Epithelial cell of umbilical artery (primary cell): ENCODE results near the gene CRPPA. TPM values are rescaled to one million over a fixed set of nuclear protein-coding genes. Genes with fewer than 3 reads are reported as not detected.

Experiments used
- total RNA-seq: library from RNA; depleted of rRNA; stranded (reverse); fragments of >200 nt; gene quantifications from 2 replicates; pipeline ENCODE4 v1.2.3, GENCODE V29; 2014

Gene CRPPA
- 1.3 and 1.7 TPM in 2 replicates for total RNA-seq

DNA sequence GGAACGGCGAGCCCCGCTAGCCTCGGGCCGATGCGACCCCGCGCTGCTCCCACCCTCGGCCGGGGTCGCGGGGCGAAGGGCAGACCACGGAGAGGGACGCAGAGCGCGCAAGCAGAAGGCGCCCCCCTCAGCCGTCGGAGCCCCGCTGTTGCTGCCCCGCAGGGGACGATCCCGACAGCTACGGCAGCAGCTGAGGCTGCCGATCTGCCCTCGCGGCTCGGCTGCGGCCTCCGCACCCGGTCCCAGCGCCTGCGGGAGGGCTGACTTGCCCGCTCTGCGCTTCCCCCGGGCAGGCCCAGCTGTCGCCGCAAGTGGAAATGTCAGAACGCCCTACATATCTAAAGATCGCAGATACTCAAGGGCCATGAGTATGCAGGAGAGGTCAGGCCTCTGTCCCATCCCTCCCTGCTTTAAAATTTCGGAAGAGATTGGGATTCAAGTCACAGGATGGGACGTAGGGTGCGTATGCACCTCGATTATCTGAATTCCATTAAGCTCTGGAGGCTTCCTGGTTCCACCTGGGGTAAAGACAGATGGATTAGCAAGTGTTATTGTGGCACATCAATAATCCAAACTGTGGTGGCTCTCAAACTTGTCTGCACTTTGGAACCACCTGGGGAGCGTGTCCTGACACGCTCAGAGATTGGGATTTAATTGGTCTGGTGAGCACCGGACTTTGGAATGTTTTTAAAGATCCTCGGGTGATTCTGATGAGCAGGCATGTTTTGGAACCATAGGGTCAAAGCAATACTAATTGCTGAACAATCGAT lies at the start of gene CRPPA:
CRPPA (minus strand) TSS at position 206 of the 770 bp plus-strand sequence. CDS start 216 bp downstream, outside the sequence.

DNA sequence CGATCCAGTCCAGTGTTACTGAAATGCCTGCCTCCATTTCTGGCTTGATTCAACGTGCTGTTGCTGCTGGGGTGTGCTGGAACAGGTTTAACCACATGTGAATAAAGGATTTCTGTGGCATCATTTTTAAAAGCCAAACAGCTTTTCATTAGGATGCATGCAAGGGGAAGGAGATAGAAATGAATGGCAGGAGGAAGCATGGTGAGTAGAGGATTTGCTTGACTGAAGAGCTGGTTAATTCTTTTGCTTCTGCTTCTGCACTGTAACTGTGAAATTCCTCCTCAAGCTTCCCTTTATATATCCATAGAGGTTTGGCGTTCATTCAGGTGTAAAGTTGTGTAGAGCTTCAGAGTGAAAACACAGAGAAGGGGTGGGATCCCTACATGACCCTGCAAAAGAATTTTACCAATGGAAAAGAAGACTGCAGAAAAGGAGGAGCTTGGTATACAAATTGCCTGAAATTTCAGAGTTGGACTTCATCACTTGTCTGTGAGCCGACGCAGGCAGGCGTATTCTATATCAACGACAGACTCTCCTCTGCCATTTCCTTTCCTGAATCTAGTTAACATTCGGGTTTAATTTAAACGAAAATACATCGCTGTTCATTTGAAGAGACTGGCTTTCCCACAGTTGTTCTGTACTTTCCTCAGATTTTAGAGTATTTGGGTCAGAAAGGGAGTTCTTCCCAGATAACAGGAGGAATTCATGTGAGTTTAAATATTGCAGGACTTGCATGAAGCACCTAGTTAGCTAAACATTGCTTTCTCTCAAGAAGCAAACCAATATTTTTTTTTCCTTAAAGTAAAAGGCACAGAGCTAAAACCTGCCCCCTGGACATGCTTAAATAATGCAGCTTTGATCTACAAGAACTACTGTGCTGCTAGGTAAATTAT lies 44.4 kb upstream of the CRPPA start, which contains the start of gene SOSTDC1:
SOSTDC1 (minus strand) TSS at position 270 of the 893 bp plus-strand sequence; CDS start at position 200, 70 bp downstream.

Other genes with a start within 250 kb of the CRPPA start
- not detected in 2 replicates for gene SOSTDC1, start 44.2 kb upstream of the CRPPA start, total RNA-seq
- gene LRRC72, start 105.3 kb upstream of the CRPPA start, total RNA-seq: not detected in 2 replicates
- gene ANKMY2, start 224.2 kb upstream of the CRPPA start, total RNA-seq: 10.4 and 16.0 TPM in 2 replicates
- gene BZW2, start 224.6 kb upstream of the CRPPA start, total RNA-seq: 100 and 119 TPM in 2 replicates